ENCODE results near the gene FLT3. TPM values are rescaled to one million over a fixed set of nuclear protein-coding genes. Genes with fewer than 3 reads are reported as not detected.

FLT3 gene
- total RNA-seq, 2 experiments from 2014 or later: 0.39 to 0.55 TPM

- TF ChIP-seq CTCF (IDR thresholded peaks at IDR 0.05): no peak
- no peak for DNase-seq
- H3K27ac Mint-ChIP-seq: no peak overlapping the region
- Histone ChIP-seq H3K36me3 (ENCODE audit: insufficient read depth, low read length) (no peaks in the 10 kb centered on the region), H3K9me3 (ENCODE audit: control insufficient read depth in 1 of 2, insufficient read depth in 1 of 2, low read length in 2 of 2) (no peaks in the 10 kb centered on the region), H3K4me3 (ENCODE audit: low read length) (no peak overlapping the region), H3K4me1 (ENCODE audit: insufficient read depth, low read length) (peaks cover 8% of the 10 kb centered on the region), H3K27me3 (ENCODE audit: control insufficient read depth in 1 of 2, insufficient read depth in 2 of 2, low read length in 2 of 2) (no peaks in the 10 kb centered on the region), H3K27ac (ENCODE audit: low read depth in 1 of 2, low read length in 2 of 2) (no peak overlapping the region)
- peaks cover 6% of the 10 kb centered on the region for H3K27me3 Mint-ChIP-seq
- no peak for ATAC-seq (ENCODE audit: poor library complexity)
- POLR2A ChIA-PET: interaction anchor here (0.7 kb wide), 1 partner anchor 33 kb away, joined by 3 read pairs; no protein-coding TSS in a partner anchor
- H3K4me1 Mint-ChIP-seq (ENCODE audit: low read depth): no peaks in the 10 kb centered on the region
- H3K9me3 Mint-ChIP-seq: no peaks in the 10 kb centered on the region
- intact Hi-C loops (cut with DNase I, micrococcal nuclease): no loop called here
- no peaks in the 10 kb centered on the region for H3K36me3 Mint-ChIP-seq (ENCODE audit: low read depth)
- CTCF ChIA-PET: no interaction called here
- no peak overlapping the region for H3K4me3 Mint-ChIP-seq
Measured at GRCh38 chr13:28121224-28121623, 20.8 kb upstream of the FLT3 start.

- Histone ChIP-seq H3K4me3 (ENCODE audit: low read length) (no peak overlapping the region), H3K27me3 (ENCODE audit: control insufficient read depth in 1 of 2, insufficient read depth in 2 of 2, low read length in 2 of 2) (no peaks in the 10 kb centered on the region), H3K9me3 (ENCODE audit: control insufficient read depth in 1 of 2, insufficient read depth in 1 of 2, low read length in 2 of 2) (no peaks in the 10 kb centered on the region), H3K27ac (ENCODE audit: low read depth in 1 of 2, low read length in 2 of 2) (no peak overlapping the region), H3K36me3 (ENCODE audit: insufficient read depth, low read length) (no peaks in the 10 kb centered on the region), H3K4me1 (ENCODE audit: insufficient read depth, low read length) (peaks cover 8% of the 10 kb centered on the region)
- CTCF ChIA-PET: no interaction called here
- Mint-ChIP-seq H3K9me3 (no peaks in the 10 kb centered on the region), H3K4me3 (no peak overlapping the region), H3K27me3 (peaks cover 6% of the 10 kb centered on the region), H3K27ac (no peak overlapping the region), H3K36me3 (ENCODE audit: low read depth) (no peaks in the 10 kb centered on the region), H3K4me1 (ENCODE audit: low read depth) (no peaks in the 10 kb centered on the region)
- no peak for DNase-seq
- no peak for TF ChIP-seq CTCF (IDR thresholded peaks at IDR 0.05)
- POLR2A ChIA-PET: no interaction called here
- intact Hi-C loops (cut with DNase I, micrococcal nuclease): no loop called here
- ATAC-seq (ENCODE audit: poor library complexity): no peak
Measured at GRCh38 chr13:28120317-28120716, 19.9 kb upstream of the FLT3 start.

- CTCF ChIA-PET: no interaction called here
- Mint-ChIP-seq H3K36me3 (ENCODE audit: low read depth) (no peaks in the 10 kb centered on the region), H3K27me3 (peaks cover 6% of the 10 kb centered on the region), H3K9me3 (no peaks in the 10 kb centered on the region), H3K27ac (no peak overlapping the region), H3K4me3 (no peak overlapping the region), H3K4me1 (ENCODE audit: low read depth) (no peaks in the 10 kb centered on the region)
- H3K27me3 ChIP-seq (ENCODE audit: control insufficient read depth in 1 of 2, insufficient read depth in 2 of 2, low read length in 2 of 2): no peaks in the 10 kb centered on the region
- no peak for TF ChIP-seq CTCF (IDR thresholded peaks at IDR 0.05)
- no peak overlapping the region for H3K27ac ChIP-seq (ENCODE audit: low read depth in 1 of 2, low read length in 2 of 2)
- H3K9me3 ChIP-seq (ENCODE audit: control insufficient read depth in 1 of 2, insufficient read depth in 1 of 2, low read length in 2 of 2): no peaks in the 10 kb centered on the region
- DNase-seq (no peak), ATAC-seq (ENCODE audit: poor library complexity) (no peak)
- POLR2A ChIA-PET: no interaction called here
- no peaks in the 10 kb centered on the region for H3K36me3 ChIP-seq (ENCODE audit: insufficient read depth, low read length)
- intact Hi-C loops (cut with DNase I, micrococcal nuclease): no loop called here
- H3K4me1 ChIP-seq (ENCODE audit: insufficient read depth, low read length): peaks cover 8% of the 10 kb centered on the region
- no peak overlapping the region for H3K4me3 ChIP-seq (ENCODE audit: low read length)
Measured at GRCh38 chr13:28117689-28118377, 17.5 kb upstream of the FLT3 start.

Measured in CD4-positive, alpha-beta T cell (primary cell).